Spinal cord (tissue), 10 donors: ENCODE results near the gene SCAPER. TPM values are rescaled to one million over a fixed set of nuclear protein-coding genes. Genes with fewer than 3 reads are reported as not detected.
A peak's percentile ranks its signal among the peaks of the same experiment; 100 is the strongest.

Experiments used
- DNase-seq, 6 donors: peaks; one replicate each; pipeline versions ENCODE4 v3.0.0 to v3.0.0-alpha.2; 2013 to 2015; ENCODE audit warnings: low spot score in 6 of 6, low read depth in 4 of 6
- H3K27ac ChIP-seq: one replicate; pipeline ENCODE4 v1.5.1; 2013; ENCODE audit warnings: low read depth, low read length, control low read depth
- H3K27me3 ChIP-seq: one replicate; pipeline ENCODE4 v1.6.1; 2013; ENCODE audit warnings: low read length; ENCODE audit not compliant: control insufficient read depth, insufficient read depth
- H3K36me3 ChIP-seq: one replicate; pipeline ENCODE4 v1.6.1; 2013; ENCODE audit warnings: low read length; ENCODE audit not compliant: control insufficient read depth, insufficient read depth
- H3K4me1 ChIP-seq: one replicate; pipeline ENCODE4 v1.6.1; 2013; ENCODE audit warnings: low read length; ENCODE audit not compliant: control insufficient read depth, insufficient read depth
- H3K4me3 ChIP-seq: one replicate; pipeline ENCODE4 v1.5.1; 2013; ENCODE audit warnings: low read depth, low read length, control low read depth
- H3K9me3 ChIP-seq: one replicate; pipeline ENCODE4 v1.6.1; 2013; ENCODE audit warnings: low read length; ENCODE audit not compliant: control insufficient read depth, insufficient read depth
- WGBS: methylation state at CpG from one replicate; pipeline ENCODE4 v1.1.5; 2013; ENCODE audit warnings: missing lambda C conversion rate; ENCODE audit not compliant: insufficient coverage; 5-methylcytosine and 5-hydroxymethylcytosine counted together
- polyA plus RNA-seq, 2 donors: library from polyadenylated mRNA; unstranded; fragments of 120-200 nt; gene quantifications; one replicate each; pipeline ENCODE4 v1.2.1, GENCODE V29; 2013; ENCODE audit not compliant: insufficient read length in 2 of 2
- total RNA-seq, 2 donors: library from RNA; depleted of rRNA in 1 of 2; stranded (reverse); fragments of 120-200 nt in 1 of 2; fragments of >200 nt in 1 of 2; gene quantifications; one replicate each; pipeline versions ENCODE4 v1.2.3 to v1.2.4, GENCODE V29; 2013 to 2014
- donor health status: healthy.

SCAPER gene
- total and polyA plus RNA-seq, 4 donors, result 33.2 to 70.3 (median 46.9) TPM

DNA sequence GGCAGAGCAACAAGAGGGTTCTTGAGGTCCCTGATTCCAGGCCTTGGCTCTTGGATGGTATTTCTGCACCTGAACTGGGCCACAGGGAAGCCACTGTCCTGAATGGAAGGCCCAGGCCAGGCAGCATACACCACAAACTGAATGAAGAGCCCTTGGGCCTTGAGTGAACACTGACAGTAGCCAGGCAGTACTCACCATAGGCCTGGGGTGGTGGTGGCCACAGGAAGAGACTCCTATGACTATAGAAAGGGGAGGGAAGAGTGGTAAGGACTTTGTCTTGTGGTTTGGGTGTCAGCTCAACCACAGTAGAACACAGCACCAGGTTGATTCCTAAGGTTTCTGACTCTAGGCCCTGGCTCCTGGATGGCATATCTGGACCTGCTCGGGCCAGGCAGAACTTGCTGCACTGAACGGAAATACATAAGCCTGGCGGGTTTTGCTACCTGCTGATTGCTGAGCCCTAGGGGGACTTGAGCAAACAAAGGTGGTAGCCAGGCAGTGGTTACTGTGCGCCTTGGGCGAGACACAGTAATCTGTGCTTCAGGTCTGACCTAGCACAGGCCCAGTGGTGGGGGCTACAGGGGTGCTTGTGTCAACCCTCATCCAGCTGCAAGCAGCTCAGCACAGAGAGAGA, 327.1 kb downstream of the SCAPER start:
- Histone ChIP-seq H3K9me3 (peaks cover 9% of the 10 kb centered on the region), H3K27me3 (no peaks in the 10 kb centered on the region), H3K27ac (no peak overlapping the region), H3K4me1 (peaks cover 11% of the 10 kb centered on the region), H3K36me3 (no peaks in the 10 kb centered on the region), H3K4me3 (no peak overlapping the region)
- DNase-seq, result no peak
- 96% methylated on average over 5 of the region's 5 CpGs for WGBS

DNA sequence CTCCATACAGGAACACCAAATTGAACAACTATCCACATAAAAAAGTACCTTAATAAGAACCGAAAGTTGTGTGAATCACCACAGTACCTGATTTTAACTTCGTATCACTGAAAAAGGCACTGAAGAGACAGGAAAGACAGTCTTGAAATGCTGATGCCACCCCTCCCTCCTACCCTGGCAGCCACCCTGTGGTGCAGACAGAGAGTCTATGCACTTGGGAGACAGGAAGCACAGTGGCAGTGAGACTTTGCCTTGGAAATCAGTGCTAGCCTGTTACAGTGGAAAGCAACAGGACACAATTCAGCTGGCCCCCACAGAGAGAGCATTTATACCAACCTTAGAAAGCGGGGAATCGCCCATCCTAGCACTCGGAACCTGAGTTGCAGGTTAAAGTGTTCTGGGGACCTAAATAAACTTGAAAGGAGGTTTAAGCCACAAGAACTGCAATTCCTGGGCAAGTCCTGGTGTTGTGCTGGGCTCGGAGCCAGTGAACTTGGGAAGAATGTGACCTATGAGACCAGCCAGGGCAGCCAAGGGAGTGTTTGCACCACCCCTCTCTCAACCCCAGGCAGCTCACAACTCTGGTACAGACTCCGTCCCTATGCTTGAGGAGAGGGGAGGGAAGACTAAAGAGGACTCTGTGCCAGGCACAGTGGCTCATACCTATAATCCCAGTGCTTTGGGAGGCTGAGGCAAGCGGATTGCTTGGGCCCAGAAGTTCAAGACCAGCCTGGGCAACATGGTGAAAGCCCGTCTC, 328.4 kb downstream of the SCAPER start:
- H3K4me3 ChIP-seq, result no peak overlapping the region
- H3K27me3 ChIP-seq, result no peaks in the 10 kb centered on the region
- H3K27ac ChIP-seq, result no peak overlapping the region
- peak in 2 of 6 donors; percentile 23 to 76 for DNase-seq
- H3K9me3 ChIP-seq, result peaks cover 5% of the 10 kb centered on the region
- peaks cover 11% of the 10 kb centered on the region for H3K4me1 ChIP-seq
- 90% methylated on average over 8 of the region's 9 CpGs for WGBS
- no peaks in the 10 kb centered on the region for H3K36me3 ChIP-seq

GRCh38 chr15:76575679-76576078, 329.5 kb downstream of the SCAPER start:
- Histone ChIP-seq H3K27me3 (no peaks in the 10 kb centered on the region), H3K4me1 (peaks cover 11% of the 10 kb centered on the region), H3K4me3 (no peak overlapping the region), H3K27ac (no peak overlapping the region), H3K9me3 (peaks cover 2% of the 10 kb centered on the region), H3K36me3 (no peaks in the 10 kb centered on the region)
- 100% methylated on average over 2 of the region's 2 CpGs for WGBS
- DNase-seq, result no peak

- Histone ChIP-seq H3K27me3 (no peaks in the 10 kb centered on the region), H3K4me3 (no peak overlapping the region), H3K4me1 (peaks cover 11% of the 10 kb centered on the region), H3K27ac (no peak overlapping the region), H3K9me3 (peaks cover 2% of the 10 kb centered on the region), H3K36me3 (no peaks in the 10 kb centered on the region)
- DNase-seq, result no peak
- 100% methylated on average over 1 of the region's 1 CpG for WGBS
Observed at GRCh38 chr15:76575274-76575673, 329.9 kb downstream of the SCAPER start.

GRCh38 chr15:76572983-76573314, 332.2 kb downstream of the SCAPER start:
- DNase-seq, result no peak
- Histone ChIP-seq H3K27ac (no peak overlapping the region), H3K36me3 (no peaks in the 10 kb centered on the region), H3K4me1 (peaks cover 11% of the 10 kb centered on the region), H3K9me3 (no peaks in the 10 kb centered on the region), H3K4me3 (no peak overlapping the region), H3K27me3 (no peaks in the 10 kb centered on the region)

- no CpG with 5 or more reads among the region's 2 CpGs for WGBS
- Histone ChIP-seq H3K27me3 (no peaks in the 10 kb centered on the region), H3K4me3 (no peak overlapping the region), H3K36me3 (no peaks in the 10 kb centered on the region), H3K4me1 (no peaks in the 10 kb centered on the region), H3K27ac (no peak overlapping the region), H3K9me3 (no peaks in the 10 kb centered on the region)
- DNase-seq, result peak in 2 of 6 donors; percentile 7 to 89
Observed at GRCh38 chr15:76566276-76566675, 338.9 kb downstream of the SCAPER start.

GRCh38 chr15:76565366-76565765, 339.8 kb downstream of the SCAPER start:
- Histone ChIP-seq H3K4me1 (no peaks in the 10 kb centered on the region), H3K27me3 (no peaks in the 10 kb centered on the region), H3K36me3 (no peaks in the 10 kb centered on the region), H3K27ac (no peak overlapping the region), H3K4me3 (no peak overlapping the region), H3K9me3 (no peaks in the 10 kb centered on the region)
- no peak for DNase-seq
- no CpG with 5 or more reads among the region's 1 CpG for WGBS

GRCh38 chr15:76555247-76555646, 349.9 kb downstream of the SCAPER start:
- H3K27me3 ChIP-seq, result no peaks in the 10 kb centered on the region
- DNase-seq, result no peak
- no peaks in the 10 kb centered on the region for H3K36me3 ChIP-seq
- no peaks in the 10 kb centered on the region for H3K9me3 ChIP-seq
- H3K4me3 ChIP-seq, result no peak overlapping the region
- no peak overlapping the region for H3K27ac ChIP-seq
- no CpG with 5 or more reads among the region's 1 CpG for WGBS
- H3K4me1 ChIP-seq, result no peaks in the 10 kb centered on the region

DNA sequence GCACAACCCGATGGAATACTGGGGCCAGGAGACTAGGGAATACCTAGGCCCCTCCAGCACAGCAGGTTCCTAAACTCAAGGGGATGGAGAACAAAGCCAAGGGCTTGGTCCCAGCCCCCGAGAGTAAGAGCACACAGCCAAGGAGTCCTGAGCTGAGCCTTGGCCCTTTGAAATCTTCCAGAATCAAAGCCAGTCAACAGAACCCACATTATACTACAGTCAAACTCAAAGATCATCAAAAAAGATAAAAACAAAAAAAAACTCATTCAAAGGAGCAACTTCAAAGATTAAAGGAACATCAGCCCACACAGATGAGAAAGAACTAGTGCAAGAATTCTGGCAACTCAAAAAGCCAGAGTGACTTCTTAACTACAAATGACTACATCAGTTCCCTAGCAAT, 351.6 kb downstream of the SCAPER start:
- 59% methylated on average over 2 of the region's 2 CpGs for WGBS
- Histone ChIP-seq H3K4me3 (no peak overlapping the region), H3K36me3 (no peaks in the 10 kb centered on the region), H3K4me1 (no peaks in the 10 kb centered on the region), H3K27ac (no peak overlapping the region), H3K9me3 (no peaks in the 10 kb centered on the region), H3K27me3 (no peaks in the 10 kb centered on the region)
- no peak for DNase-seq

DNA sequence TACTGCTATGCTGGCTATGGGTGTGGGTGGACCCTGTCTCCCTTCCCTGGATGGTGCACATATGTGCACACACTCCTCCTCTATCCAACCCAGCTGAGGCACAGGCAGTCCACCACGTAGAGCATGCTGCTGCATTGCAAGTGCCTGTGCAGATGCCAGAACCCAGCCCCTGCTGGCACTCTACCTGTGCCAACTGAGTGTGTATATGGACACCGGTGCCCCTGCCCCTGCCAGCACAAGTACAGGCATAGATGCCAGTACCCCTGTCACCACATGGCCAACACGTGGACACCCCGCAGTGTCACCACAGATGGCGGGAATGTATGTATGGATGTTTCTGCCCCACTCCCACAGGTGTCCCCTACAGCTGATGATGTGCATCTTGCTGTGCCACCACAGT, 352.0 kb downstream of the SCAPER start:
- Histone ChIP-seq H3K4me1 (no peaks in the 10 kb centered on the region), H3K9me3 (no peaks in the 10 kb centered on the region), H3K36me3 (no peaks in the 10 kb centered on the region), H3K27ac (no peak overlapping the region), H3K4me3 (no peak overlapping the region), H3K27me3 (no peaks in the 10 kb centered on the region)
- no peak for DNase-seq
- 77% methylated on average over 2 of the region's 5 CpGs for WGBS
